Stomach (tissue), 9 donors: ENCODE results near the gene CTBP1. TPM values are rescaled to one million over a fixed set of nuclear protein-coding genes. Genes with fewer than 3 reads are reported as not detected.

Experiments
- DNase-seq, 2 donors: peaks; one replicate each; pipeline versions ENCODE4 v3.0.0 to v3.0.0-alpha.2; 2013 to 2019
- H3K27ac ChIP-seq, 5 donors: fragments of 200-600 bp in 4 of 5; sonication (generic) in 4 of 5; one replicate each; pipeline ENCODE4 v1.5.1; 2013 to 2019; ENCODE audit warnings: mild to moderate bottlenecking in 1 of 5, moderate library complexity in 1 of 5
- H3K27me3 ChIP-seq, 3 donors: fragments of 200-600 bp; sonication (generic); one replicate each; pipeline ENCODE4 v1.5.1; 2017 to 2019; ENCODE audit warnings: mixed run types in 1 of 3
- H3K36me3 ChIP-seq, 4 donors: fragments of 200-600 bp; sonication (generic); 1 replicate in 3 of 4; 2 replicates in 1 of 4; pipeline ENCODE4 v1.5.1; 2016 to 2019
- H3K4me1 ChIP-seq, 4 donors: fragments of 200-600 bp; sonication (generic); one replicate each; pipeline ENCODE4 v1.5.1; 2016 to 2019
- H3K4me3 ChIP-seq, 4 donors: fragments of 200-600 bp; sonication (generic) in 3 of 4; one replicate each; pipeline ENCODE4 v1.5.1; 2016 to 2019; ENCODE audit warnings: mild to moderate bottlenecking in 1 of 4
- H3K9me3 ChIP-seq, 4 donors: fragments of 200-600 bp; sonication (generic); one replicate each; pipeline ENCODE4 v1.5.1; 2016 to 2019
- EP300 ChIP-seq: sonication (generic); formaldehyde crosslinking; IDR thresholded peaks from one replicate; pipeline ENCODE4 v1.6.1; 2017; ENCODE audit warnings: antibody characterized with exemption
- POLR2A ChIP-seq, 4 donors: fragments of 450-650 bp; IDR thresholded peaks; one replicate each; pipeline ENCODE4 v1.6.1; 2016; ENCODE audit warnings: antibody characterized with exemption in 4 of 4, control low read depth in 2 of 4, mild to moderate bottlenecking in 1 of 4, moderate library complexity in 1 of 4
- POLR2AphosphoS5 ChIP-seq, 3 donors: sonication (generic); formaldehyde crosslinking; IDR thresholded peaks; one replicate each; pipeline ENCODE4 v1.6.1; 2016; ENCODE audit warnings: antibody characterized with exemption in 3 of 3
- WGBS, 5 donors: extraction: QIAGEN DNeasy Blood & Tissue Kit in 3 of 5; methylation state at CpG; one replicate each; pipeline versions ENCODE4 v1.1.5 to v1.1.7; 2013 to 2018; 5-methylcytosine and 5-hydroxymethylcytosine counted together
- intact Hi-C: fragments of 100-400 bp; cut with DNase I; formaldehyde crosslinking; loops from one replicate; pipeline ENCODE4 v1.15.1; 2023; ENCODE audit warnings: low total_unique reads
- polyA plus RNA-seq, 3 donors: library from polyadenylated mRNA; stranded (reverse); fragments of 200-250 nt; gene quantifications; one replicate each; pipeline ENCODE4 v1.2.3, GENCODE V29; 2013
- total RNA-seq, 5 donors: library from RNA; depleted of rRNA; stranded (reverse); fragments of >200 nt; gene quantifications; one replicate each; pipeline versions ENCODE4 v1.1.0 to v1.2.3, GENCODE V29; 2014 to 2016
- TF ChIP-seq, protein P1 (sequence below), 7 experiments: fragments of 450-650 bp in 4 of 7; fragments of 200-600 bp in 3 of 7; sonication (generic) in 3 of 7; IDR thresholded peaks; one replicate each; pipeline ENCODE4 v1.5.1; 2016 to 2019; ENCODE audit warnings: antibody characterized with exemption in 7 of 7, control low read depth in 2 of 7, mild to moderate bottlenecking in 1 of 7
- donor health status: healthy with polysubstance abuse.
- donor health status: Bipolar disorder and iron deficiency.
- donor health status: healthy.

Gene CTBP1
- total and polyA plus RNA-seq, 8 donors: 72.7 to 415 (median 95.1) TPM

DNA sequence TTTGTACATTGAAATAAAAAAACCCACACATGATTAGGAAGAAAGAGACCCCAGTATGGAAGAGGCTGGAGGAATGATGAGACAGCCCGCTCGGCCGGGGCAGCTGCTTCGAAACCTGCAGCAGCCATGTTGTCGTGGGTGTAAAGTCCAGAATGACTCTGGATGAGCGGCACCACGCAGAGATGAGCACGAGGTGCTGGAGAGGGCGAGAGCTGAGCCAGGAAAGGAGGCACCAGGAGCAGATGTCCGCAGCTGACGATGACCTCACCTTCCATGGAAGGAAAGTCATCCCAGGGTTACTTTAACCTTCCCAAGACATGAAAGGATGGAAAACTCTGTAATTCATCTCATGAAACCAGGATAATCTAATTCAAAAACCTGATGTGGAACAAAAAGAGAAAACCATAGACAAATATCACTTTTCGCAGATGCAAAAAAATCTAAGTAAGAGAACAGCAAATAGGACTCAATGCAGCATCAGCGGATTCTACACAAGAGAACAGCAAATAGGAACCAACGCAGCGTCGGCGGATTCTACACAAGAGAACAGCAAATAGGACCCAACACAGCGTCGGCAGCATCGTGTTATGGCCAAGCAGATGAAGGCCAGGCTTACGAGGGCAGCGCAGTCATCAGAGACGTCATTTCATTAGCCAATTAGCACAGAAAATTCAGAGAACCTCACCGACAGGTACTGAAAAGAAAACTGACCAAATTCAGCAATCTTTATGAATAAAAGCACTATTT is 50.7 kb downstream of the CTBP1 start:
- peak overlapping the region in 4 of 5 donors; percentile 20 to 92 (median 86) for H3K27ac ChIP-seq
- no peaks in the 10 kb centered on the region for H3K27me3 ChIP-seq
- WGBS, 5 donors: 79 to 88% (median 83%) methylated on average over 24 of the region's 24 CpGs
- H3K4me1 ChIP-seq: peaks cover 33 to 74% (median 53%) of the 10 kb centered on the region in 4 donors
- DNase-seq: peak; percentile 23 to 25
- H3K9me3 ChIP-seq: no peaks in the 10 kb centered on the region
- TF ChIP-seq POLR2A (IDR thresholded peaks at IDR 0.05): no peak
- peak in 1 of 3 donors; percentile 37 for TF ChIP-seq POLR2AphosphoS5 (IDR thresholded peaks at IDR 0.05)
- TF ChIP-seq EP300: no peak
- TF ChIP-seq, protein P1, sequence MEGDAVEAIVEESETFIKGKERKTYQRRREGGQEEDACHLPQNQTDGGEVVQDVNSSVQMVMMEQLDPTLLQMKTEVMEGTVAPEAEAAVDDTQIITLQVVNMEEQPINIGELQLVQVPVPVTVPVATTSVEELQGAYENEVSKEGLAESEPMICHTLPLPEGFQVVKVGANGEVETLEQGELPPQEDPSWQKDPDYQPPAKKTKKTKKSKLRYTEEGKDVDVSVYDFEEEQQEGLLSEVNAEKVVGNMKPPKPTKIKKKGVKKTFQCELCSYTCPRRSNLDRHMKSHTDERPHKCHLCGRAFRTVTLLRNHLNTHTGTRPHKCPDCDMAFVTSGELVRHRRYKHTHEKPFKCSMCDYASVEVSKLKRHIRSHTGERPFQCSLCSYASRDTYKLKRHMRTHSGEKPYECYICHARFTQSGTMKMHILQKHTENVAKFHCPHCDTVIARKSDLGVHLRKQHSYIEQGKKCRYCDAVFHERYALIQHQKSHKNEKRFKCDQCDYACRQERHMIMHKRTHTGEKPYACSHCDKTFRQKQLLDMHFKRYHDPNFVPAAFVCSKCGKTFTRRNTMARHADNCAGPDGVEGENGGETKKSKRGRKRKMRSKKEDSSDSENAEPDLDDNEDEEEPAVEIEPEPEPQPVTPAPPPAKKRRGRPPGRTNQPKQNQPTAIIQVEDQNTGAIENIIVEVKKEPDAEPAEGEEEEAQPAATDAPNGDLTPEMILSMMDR (IDR thresholded peaks at IDR 0.05): no peak
- intact Hi-C loops: no loop called here
- no peaks in the 10 kb centered on the region for H3K36me3 ChIP-seq
- no peak overlapping the region for H3K4me3 ChIP-seq

DNA sequence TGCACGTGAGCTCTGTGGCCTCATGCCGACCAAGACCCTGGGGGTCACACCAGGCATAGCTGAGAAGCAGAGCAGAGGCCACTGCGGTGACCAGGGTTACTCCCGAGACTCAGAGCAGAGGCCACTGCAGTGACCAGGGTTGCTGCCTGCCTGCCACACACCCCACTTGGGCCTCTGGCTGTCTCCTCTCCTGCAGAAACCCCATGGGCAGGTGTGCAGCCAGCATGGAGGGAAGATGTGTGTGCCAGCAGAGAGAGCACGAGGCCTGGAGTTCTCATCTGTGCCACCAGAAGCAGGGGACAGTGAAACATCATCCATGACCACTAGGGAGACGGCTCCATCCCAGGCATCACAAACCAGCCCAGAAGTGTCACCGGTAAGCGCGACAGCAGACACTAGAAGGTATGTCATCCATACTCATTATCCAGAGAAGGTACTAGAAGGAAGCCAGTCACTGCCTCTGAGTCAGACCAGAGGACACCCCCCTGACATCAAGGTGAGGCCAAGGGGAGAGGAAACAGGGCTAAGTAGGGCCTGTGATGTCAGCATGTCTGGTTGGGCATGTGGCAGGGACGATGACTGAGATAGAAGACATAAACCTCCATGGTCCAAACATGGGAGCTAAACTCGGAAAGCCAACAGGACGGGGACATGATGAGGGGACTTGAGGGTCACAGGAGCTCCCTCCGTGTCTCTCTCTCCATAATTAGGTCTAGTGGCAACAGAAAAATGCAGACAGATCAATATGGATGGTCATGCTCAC is 52.3 kb downstream of the CTBP1 start:
- no peaks in the 10 kb centered on the region for H3K9me3 ChIP-seq
- intact Hi-C loops: no loop called here
- H3K4me3 ChIP-seq: no peak overlapping the region
- peak overlapping the region in 2 of 5 donors; percentile 20 to 92 for H3K27ac ChIP-seq
- H3K27me3 ChIP-seq: no peaks in the 10 kb centered on the region
- 87 to 92% (median 89%) methylated on average over 13 of the region's 13 CpGs for WGBS, 5 donors
- DNase-seq: peak in 1 of 2 donors; percentile 19
- H3K36me3 ChIP-seq: no peaks in the 10 kb centered on the region
- TF ChIP-seq EP300: no peak
- TF ChIP-seq POLR2AphosphoS5 (IDR thresholded peaks at IDR 0.05): no peak
- TF ChIP-seq POLR2A (IDR thresholded peaks at IDR 0.05): no peak
- TF ChIP-seq, protein P1 (IDR thresholded peaks at IDR 0.05): no peak
- peaks cover 43 to 74% (median 55%) of the 10 kb centered on the region in 4 donors for H3K4me1 ChIP-seq

DNA sequence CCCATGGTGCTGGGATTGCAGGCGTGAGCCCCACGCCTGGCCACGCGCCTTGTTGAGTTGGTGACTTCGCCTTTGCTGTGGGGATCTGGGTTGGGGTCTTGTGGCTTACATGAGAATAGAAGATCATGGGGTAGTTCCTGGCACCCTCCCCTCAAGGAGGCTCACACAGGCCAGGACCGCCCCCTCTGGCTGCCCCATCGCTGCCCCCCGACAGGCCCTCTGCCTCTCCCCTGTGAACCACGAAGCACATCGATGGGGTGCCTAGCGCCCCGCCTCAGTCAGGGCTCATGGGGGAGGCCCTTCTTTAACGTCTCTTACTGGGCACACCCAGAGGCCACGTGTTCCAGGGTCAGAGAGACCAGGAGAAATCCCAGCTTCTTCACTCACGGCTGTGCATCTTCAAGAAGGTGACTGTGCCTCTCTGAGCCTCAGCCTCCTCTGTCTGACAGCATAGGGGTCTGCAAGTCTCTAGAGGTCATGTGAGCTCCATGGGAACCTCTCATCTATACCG is 53.0 kb downstream of the CTBP1 start:
- H3K9me3 ChIP-seq: no peaks in the 10 kb centered on the region
- H3K27me3 ChIP-seq: no peaks in the 10 kb centered on the region
- intact Hi-C loops: no loop called here
- peaks cover 39 to 74% (median 53%) of the 10 kb centered on the region in 4 donors for H3K4me1 ChIP-seq
- no peak for DNase-seq
- WGBS, 5 donors: 86 to 95% (median 87%) methylated on average over 14 to 16 of the region's 16 CpGs
- no peaks in the 10 kb centered on the region for H3K36me3 ChIP-seq
- TF ChIP-seq POLR2A (IDR thresholded peaks at IDR 0.05) (no peak), EP300 (no peak), POLR2AphosphoS5 (IDR thresholded peaks at IDR 0.05) (no peak)
- TF ChIP-seq, protein P1 (IDR thresholded peaks at IDR 0.05): no peak
- no peak overlapping the region for H3K4me3 ChIP-seq
- H3K27ac ChIP-seq: peak overlapping the region in 3 of 5 donors; percentile 87 to 92 (median 87)

DNA sequence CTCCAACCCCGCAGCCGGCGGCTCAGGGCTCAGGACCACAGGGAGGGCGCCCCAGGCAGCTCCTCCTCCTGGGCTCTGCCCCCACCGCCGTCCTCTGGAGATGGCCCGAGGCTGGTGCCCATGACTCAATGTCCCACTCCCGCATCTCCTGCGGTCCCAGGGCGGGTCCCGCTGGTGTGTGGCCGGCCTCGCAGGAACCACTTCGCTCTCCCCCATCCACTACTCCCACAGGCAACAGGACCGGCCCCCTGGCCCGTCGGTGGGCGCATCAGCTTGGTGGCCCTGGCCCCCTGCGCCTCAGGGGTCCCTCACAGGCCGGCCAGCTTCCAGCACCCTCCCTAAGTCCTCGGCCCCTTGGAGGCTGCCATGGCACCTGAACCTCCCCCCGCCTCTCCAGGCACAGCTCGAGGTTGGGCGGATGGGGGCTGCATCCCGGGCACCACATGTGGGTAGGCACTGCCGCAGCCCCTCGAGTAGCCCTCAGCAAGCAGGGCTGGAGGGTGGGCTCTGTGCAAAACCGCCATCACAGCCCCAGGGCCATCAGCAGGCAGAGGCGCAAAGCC is 53.7 kb downstream of the CTBP1 start:
- Histone ChIP-seq H3K27ac (peak overlapping the region; percentile 18 to 92 (median 87)), H3K4me3 (peak overlapping the region in 1 of 4 donors; percentile 28), H3K9me3 (no peaks in the 10 kb centered on the region), H3K4me1 (peaks cover 31 to 67% (median 45%) of the 10 kb centered on the region in 4 donors), H3K36me3 (no peaks in the 10 kb centered on the region), H3K27me3 (no peaks in the 10 kb centered on the region)
- WGBS, 5 donors: 83 to 98% (median 90%) methylated on average over 8 to 29 of the region's 29 CpGs
- intact Hi-C loops: no loop called here
- TF ChIP-seq POLR2A (IDR thresholded peaks at IDR 0.05): no peak
- TF ChIP-seq EP300: no peak
- TF ChIP-seq POLR2AphosphoS5 (IDR thresholded peaks at IDR 0.05): no peak
- TF ChIP-seq, protein P1 (IDR thresholded peaks at IDR 0.05): no peak
- peak; percentile 2 to 20 for DNase-seq
